GM19467 (cell line): ENCODE results near the gene HIP1.
"Not testable (repeated sequence)": the region's sequence is repeated elsewhere in the genome, so short reads cannot be mapped to it uniquely, and the experiment has no call there.

Experiments used
- ATAC-seq: cut with Tn5 transposase; IDR thresholded peaks from one replicate; pipeline ENCODE4 v1.9.1; 2021; ENCODE audit warnings: mild to moderate bottlenecking, moderate library complexity; ENCODE audit not compliant: unreplicated experiment

The HIP1 gene

GRCh38 chr7:75583255-75583654 is 155.5 kb downstream of the HIP1 start:
- ATAC-seq = no peak

GRCh38 chr7:75579899-75580298 is 158.8 kb downstream of the HIP1 start:
- no peak for ATAC-seq

- ATAC-seq = no peak
These were observed 160.7 kb downstream of the HIP1 start for GRCh38 chr7:75578081-75578480.

- ATAC-seq = no peak
These were observed 163.1 kb downstream of the HIP1 start for GRCh38 chr7:75575488-75576121.

- no peak for ATAC-seq
These were observed 165.2 kb downstream of the HIP1 start for GRCh38 chr7:75573477-75574019.

- ATAC-seq = no peak
These were observed 165.9 kb downstream of the HIP1 start for GRCh38 chr7:75572814-75573213.

GRCh38 chr7:75572396-75572795 is 166.3 kb downstream of the HIP1 start:
- no peak for ATAC-seq

GRCh38 chr7:75571209-75571608 is 167.5 kb downstream of the HIP1 start:
- ATAC-seq = no peak

GRCh38 chr7:75569629-75570282 is 169.0 kb downstream of the HIP1 start:
- not testable (repeated sequence) for ATAC-seq

- ATAC-seq = no peak
These were observed 170.7 kb downstream of the HIP1 start for GRCh38 chr7:75567948-75568595.

GRCh38 chr7:75565132-75565837 is 173.5 kb downstream of the HIP1 start:
- ATAC-seq = no peak

GRCh38 chr7:75563171-75563570 is 175.6 kb downstream of the HIP1 start:
- no peak for ATAC-seq

GRCh38 chr7:75559976-75560365 is 178.8 kb downstream of the HIP1 start:
- ATAC-seq = no peak

GRCh38 chr7:75559355-75559975 is 179.3 kb downstream of the HIP1 start:
- ATAC-seq = no peak

- not testable (repeated sequence) for ATAC-seq
These were observed 181.9 kb downstream of the HIP1 start for GRCh38 chr7:75556835-75557234.

- no peak for ATAC-seq
These were observed 183.0 kb downstream of the HIP1 start for GRCh38 chr7:75555736-75556135.

- no peak for ATAC-seq
These were observed 192.3 kb downstream of the HIP1 start for GRCh38 chr7:75546237-75547015.

- no peak for ATAC-seq
These were observed 201.0 kb downstream of the HIP1 start for GRCh38 chr7:75537731-75538130.

- ATAC-seq = no peak
These were observed 201.7 kb downstream of the HIP1 start for GRCh38 chr7:75536940-75537538.

- ATAC-seq = no peak
These were observed 202.2 kb downstream of the HIP1 start for GRCh38 chr7:75536491-75536890.
